Measurements from ENCODE around the gene SLC29A2.
A peak's percentile ranks its signal among the peaks of the same experiment; 100 is the strongest.
"Not testable (repeated sequence)": the region's sequence is repeated elsewhere in the genome, so short reads cannot be mapped to it uniquely, and the experiment has no call there.

The SLC29A2 gene

DNA sequence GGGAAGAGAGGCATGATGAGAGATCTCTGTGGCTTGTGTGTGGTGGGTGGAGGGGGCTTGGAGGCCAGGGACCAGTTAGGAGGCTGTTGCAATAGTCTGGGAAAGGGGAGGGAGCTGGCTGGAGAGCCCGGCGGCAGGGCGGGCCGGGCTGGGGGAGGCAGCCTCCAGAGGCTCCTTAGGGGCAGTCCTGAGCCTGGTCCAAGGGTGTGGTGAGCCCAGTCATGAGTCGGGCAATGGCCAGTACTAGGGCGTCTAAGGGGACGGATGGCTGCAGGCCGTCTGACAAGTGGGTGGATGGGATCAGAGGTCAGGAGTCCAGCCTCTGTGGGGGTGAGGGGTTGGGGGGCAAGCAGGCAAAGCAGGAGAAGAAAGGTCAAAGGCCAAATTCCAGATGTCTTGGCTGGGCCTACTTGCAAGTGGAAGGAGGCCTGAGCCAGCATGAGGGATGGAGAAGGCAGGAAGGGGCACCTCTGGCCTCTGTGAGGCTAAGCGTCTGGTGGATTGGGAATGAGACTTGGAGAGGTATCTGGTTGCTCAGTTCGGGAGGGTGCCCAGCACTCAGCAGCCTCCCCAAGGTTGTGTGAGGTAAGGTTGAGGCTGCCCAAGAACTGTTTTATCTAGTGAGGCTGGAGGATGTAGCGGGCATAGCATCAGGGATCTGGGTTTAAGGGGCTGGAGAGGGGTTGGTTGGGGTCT, 48.7 kb downstream of the SLC29A2 start:
- H3K4me3 ChIP-seq (ENCODE audit: low read depth, low read length), result no peak overlapping the region
- DNase-seq (ENCODE audit: low read depth), result no peak
- TF ChIP-seq MYC (IDR thresholded peaks at IDR 0.05; ENCODE audit: low read depth, low read length) (no peak), POLR2A (IDR thresholded peaks at IDR 0.05; ENCODE audit: extremely low read depth, insufficient read length) (no peak)
- TF ChIP-seq, protein P1, sequence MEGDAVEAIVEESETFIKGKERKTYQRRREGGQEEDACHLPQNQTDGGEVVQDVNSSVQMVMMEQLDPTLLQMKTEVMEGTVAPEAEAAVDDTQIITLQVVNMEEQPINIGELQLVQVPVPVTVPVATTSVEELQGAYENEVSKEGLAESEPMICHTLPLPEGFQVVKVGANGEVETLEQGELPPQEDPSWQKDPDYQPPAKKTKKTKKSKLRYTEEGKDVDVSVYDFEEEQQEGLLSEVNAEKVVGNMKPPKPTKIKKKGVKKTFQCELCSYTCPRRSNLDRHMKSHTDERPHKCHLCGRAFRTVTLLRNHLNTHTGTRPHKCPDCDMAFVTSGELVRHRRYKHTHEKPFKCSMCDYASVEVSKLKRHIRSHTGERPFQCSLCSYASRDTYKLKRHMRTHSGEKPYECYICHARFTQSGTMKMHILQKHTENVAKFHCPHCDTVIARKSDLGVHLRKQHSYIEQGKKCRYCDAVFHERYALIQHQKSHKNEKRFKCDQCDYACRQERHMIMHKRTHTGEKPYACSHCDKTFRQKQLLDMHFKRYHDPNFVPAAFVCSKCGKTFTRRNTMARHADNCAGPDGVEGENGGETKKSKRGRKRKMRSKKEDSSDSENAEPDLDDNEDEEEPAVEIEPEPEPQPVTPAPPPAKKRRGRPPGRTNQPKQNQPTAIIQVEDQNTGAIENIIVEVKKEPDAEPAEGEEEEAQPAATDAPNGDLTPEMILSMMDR (IDR thresholded peaks at IDR 0.05; ENCODE audit: low read depth, low read length), result no peak
- TF ChIP-seq, protein P2, sequence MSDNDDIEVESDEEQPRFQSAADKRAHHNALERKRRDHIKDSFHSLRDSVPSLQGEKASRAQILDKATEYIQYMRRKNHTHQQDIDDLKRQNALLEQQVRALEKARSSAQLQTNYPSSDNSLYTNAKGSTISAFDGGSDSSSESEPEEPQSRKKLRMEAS (IDR thresholded peaks at IDR 0.05; ENCODE audit: low read depth, low read length), result no peak

DNA sequence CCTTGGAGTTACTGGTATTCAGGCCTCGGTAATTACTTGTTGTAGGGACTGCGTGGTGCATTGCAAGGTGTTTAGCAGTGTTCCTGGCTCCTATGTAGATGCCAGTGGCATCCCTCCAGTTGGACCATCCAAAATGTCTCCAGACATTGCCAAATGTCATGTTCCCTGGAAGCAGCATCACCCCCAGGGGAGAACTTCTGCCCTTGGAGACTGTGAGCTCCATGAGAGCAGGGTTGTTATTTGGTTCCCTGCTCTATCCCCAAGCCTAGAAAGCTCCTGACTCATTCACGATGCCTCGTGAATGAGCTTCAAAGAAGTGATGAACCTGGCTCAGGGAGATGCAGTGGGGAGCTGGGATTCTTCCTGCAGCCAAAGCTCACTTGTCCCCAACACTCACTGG, 50.0 kb downstream of the SLC29A2 start:
- TF ChIP-seq, protein P1 (IDR thresholded peaks at IDR 0.05; ENCODE audit: low read depth, low read length), result no peak
- TF ChIP-seq, protein P2 (IDR thresholded peaks at IDR 0.05; ENCODE audit: low read depth, low read length), result no peak
- TF ChIP-seq MYC (IDR thresholded peaks at IDR 0.05; ENCODE audit: low read depth, low read length) (no peak), POLR2A (IDR thresholded peaks at IDR 0.05; ENCODE audit: extremely low read depth, insufficient read length) (no peak)
- DNase-seq (ENCODE audit: low read depth), result no peak
- H3K4me3 ChIP-seq (ENCODE audit: low read depth, low read length), result no peak overlapping the region

DNA sequence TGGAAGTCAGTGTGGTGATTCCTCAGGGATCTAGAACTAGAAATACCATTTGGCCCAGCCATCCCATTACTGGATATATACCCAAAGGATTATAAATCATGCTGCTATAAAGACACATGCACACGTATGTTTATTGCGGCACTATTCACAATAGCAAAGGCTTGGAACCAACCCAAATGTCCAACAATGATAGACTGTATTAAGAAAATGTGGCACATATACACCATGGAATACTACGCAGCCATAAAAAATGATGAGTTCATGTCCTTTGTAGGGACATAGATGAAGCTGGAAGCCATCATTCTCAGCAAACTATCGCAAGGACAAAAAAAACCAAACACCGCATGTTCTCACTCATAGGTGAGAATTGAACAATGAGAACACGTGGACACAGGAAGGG, 50.8 kb downstream of the SLC29A2 start:
- DNase-seq (ENCODE audit: low read depth), result not testable (repeated sequence)

DNA sequence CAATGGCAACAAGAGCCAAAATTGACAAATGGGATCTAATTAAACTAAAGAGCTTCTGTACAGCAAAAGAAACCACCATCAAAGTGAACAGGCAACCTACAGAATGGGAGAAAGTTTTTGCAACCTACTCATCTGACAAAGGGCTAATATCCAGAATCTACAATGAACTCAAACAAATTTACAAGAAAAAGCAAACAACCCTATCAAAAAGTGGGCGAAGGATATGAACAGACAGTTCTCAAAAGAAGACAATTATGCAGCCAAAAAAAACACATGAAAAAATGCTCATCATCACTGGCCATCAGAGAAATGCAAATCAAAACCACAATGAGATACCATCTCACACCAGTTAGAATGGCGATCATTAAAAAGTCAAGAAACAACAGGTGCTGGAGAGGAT, 51.3 kb downstream of the SLC29A2 start:
- not testable (repeated sequence) for DNase-seq (ENCODE audit: low read depth); H3K4me3 ChIP-seq (ENCODE audit: low read depth, low read length)

More for the DNA sequence above, 50.8 kb downstream of the SLC29A2 start:
- H3K4me3 ChIP-seq (ENCODE audit: low read depth, low read length), result not testable (repeated sequence)

DNA sequence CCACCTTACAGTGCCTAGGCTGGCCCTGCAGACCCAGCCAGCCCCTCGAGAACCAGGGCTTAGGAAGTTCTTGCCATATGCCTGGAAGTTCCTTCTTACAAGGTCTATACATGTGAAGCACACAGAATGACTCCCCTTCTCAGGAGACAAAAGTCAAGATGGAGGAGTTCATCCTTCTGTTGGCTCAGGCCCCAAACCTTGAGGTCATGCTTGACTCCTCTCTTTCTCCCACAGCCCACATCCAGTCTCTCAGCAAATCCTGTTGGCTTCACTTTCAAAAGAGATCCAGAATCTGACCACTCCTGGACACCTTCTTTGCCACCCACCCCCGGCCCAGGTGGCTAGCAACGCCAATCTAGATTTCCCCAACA, 53.0 kb downstream of the SLC29A2 start:
- no peak for DNase-seq (ENCODE audit: low read depth)
- TF ChIP-seq, protein P1 (IDR thresholded peaks at IDR 0.05; ENCODE audit: low read depth, low read length), result no peak
- TF ChIP-seq POLR2A (IDR thresholded peaks at IDR 0.05; ENCODE audit: extremely low read depth, insufficient read length) (no peak), MYC (IDR thresholded peaks at IDR 0.05; ENCODE audit: low read depth, low read length) (no peak)
- TF ChIP-seq, protein P2 (IDR thresholded peaks at IDR 0.05; ENCODE audit: low read depth, low read length), result no peak
- no peak overlapping the region for H3K4me3 ChIP-seq (ENCODE audit: low read depth, low read length)

DNA sequence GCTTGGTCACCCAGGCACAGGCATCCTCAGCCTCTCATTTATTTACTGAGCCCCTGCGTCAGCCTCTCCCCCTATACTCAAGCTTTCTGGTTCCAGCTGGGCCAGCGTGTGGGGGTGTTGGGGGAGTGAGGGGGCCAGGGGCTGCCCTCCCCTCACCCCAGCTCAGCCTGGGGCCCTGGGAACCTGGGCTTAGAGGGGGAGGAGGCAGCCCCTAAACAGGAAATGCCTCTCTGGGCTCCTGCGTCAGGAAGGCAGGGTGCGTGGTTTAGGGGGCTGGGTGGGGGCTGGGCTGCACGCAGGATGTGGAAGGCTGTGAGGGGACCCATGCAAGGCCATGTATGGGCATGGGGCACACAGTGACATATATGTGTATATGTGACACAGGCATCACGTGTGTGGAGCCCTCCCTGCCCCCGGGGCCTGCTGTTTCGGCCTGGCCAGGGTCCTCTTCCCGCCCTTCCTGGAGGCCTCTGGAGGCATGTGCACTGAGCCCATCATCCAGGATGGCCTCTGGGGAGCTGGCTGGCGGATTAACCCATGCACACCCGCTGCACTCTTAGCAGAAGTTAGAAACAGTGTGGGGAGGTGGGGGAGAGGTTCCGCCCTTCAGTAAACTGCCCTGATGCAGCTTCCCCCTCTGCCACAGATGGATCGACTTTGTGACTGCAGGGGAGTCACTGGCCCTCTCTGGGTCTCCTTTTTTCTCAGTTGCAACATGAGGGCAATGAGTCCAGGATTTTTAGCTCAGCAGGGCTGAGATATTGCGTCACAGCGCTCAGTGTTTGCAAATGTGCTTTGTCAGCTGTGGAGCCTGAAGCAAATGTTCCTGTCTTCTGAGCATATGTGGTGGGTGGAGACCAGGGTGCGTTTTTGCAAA, 53.6 kb downstream of the SLC29A2 start:
- TF ChIP-seq, protein P2 (IDR thresholded peaks at IDR 0.05; ENCODE audit: low read depth, low read length), result peak; percentile 81
- TF ChIP-seq MYC (IDR thresholded peaks at IDR 0.05; ENCODE audit: low read depth, low read length) (peak; percentile 88), POLR2A (IDR thresholded peaks at IDR 0.05; ENCODE audit: extremely low read depth, insufficient read length) (no peak)
- TF ChIP-seq, protein P1 (IDR thresholded peaks at IDR 0.05; ENCODE audit: low read depth, low read length), result no peak
- peak; percentile 100 for DNase-seq (ENCODE audit: low read depth)
- peak overlapping the region; percentile 32 for H3K4me3 ChIP-seq (ENCODE audit: low read depth, low read length)

All from NB4 (cell line).